ENCODE data around the gene FRYL. TPM values are rescaled to one million over a fixed set of nuclear protein-coding genes. Genes with fewer than 3 reads are reported as not detected.
"Not testable (repeated sequence)": the region's sequence is repeated elsewhere in the genome, so short reads cannot be mapped to it uniquely, and the experiment has no call there.

The FRYL gene
- total RNA-seq, 1 donor from 2014 or later: 69.6 TPM

DNA sequence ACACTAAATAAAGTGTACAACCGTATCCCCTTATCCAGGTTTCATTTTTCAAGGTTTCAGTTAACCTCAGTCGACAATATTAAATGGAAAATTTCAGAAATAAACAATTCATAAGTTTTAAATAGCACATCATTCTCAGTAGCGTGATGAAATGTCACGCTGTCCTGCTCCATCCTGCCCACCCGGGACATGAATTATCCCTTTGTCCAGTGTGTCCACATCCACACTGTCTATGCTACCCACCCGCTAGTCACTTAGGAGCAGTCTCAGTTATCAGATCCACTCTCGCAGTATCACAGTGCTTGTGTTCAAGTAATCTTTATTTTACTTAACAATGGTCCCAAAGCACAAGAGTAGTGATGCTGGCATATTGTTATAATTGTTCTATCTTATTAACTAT is 54.7 kb downstream of the FRYL start:
- H3K27me3 Mint-ChIP-seq (ENCODE audit: low read depth): no peaks in the 10 kb centered on the region
- peaks cover 14% of the 10 kb centered on the region for H3K36me3 Mint-ChIP-seq (ENCODE audit: low read depth)
- no peak for DNase-seq (ENCODE audit: low spot score)
- H3K4me1 Mint-ChIP-seq (ENCODE audit: low read depth): peaks cover 65% of the 10 kb centered on the region
- intact Hi-C loops (cut with micrococcal nuclease): no loop called here
- H3K4me3 Mint-ChIP-seq (ENCODE audit: low read depth): no peak overlapping the region
- H3K9me3 Mint-ChIP-seq: peaks cover 2% of the 10 kb centered on the region
- H3K27ac Mint-ChIP-seq: no peak overlapping the region

DNA sequence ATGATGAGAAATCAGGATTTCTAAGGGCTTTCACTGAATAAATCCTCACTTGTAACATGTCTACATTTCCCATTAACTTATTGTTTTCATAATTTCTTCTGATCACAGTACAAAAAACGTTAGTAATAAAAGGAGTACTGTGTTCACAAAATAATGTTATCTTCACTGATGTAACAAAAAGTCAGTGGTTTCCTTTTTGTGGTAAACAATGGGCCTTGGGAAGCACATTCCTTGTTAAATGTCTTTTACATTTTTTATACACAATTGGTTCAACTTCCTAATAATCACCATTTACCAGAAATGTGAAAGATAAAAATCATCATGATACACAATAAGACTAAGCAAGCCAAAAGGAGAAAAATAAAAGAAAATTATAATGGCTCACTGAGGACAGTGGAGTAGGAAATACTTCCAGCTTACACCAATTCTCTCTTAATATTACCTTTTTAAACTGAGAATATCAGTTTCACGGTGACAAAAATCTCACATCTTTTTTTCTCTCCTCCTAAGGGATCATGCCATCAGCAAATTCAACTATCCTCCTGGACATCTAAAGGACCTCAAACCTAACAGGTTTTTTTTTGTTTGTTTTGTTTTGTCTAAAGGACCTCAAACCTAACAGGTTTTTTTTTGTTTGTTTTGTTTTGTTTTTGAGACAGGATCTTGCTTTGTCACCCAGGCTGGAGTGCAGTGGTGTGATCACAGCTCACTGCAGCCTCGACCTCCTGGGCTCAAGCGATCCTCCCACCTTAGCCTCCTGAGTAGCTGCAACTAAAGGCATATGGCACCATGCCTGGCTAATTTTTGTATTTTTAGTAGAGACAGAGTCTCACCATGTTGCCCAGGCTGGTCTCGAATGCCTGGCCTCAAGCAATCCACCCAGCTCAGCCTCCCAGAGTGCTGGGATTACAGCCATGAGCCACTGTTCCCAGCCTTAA is 57.3 kb downstream of the FRYL start:
- H3K27ac Mint-ChIP-seq: no peak overlapping the region

GRCh38 chr4:48720459-48720858 is 59.6 kb downstream of the FRYL start:
- Mint-ChIP-seq H3K27ac (no peak overlapping the region), H3K4me1 (ENCODE audit: low read depth) (peaks cover 20% of the 10 kb centered on the region), H3K27me3 (ENCODE audit: low read depth) (no peaks in the 10 kb centered on the region)

More for the DNA sequence above, 57.3 kb downstream of the FRYL start:
- Mint-ChIP-seq H3K36me3 (ENCODE audit: low read depth) (peaks cover 22% of the 10 kb centered on the region), H3K9me3 (peaks cover 6% of the 10 kb centered on the region), H3K4me3 (ENCODE audit: low read depth) (no peak overlapping the region), H3K27me3 (ENCODE audit: low read depth) (no peaks in the 10 kb centered on the region), H3K4me1 (ENCODE audit: low read depth) (peaks cover 39% of the 10 kb centered on the region)
- intact Hi-C loops (cut with micrococcal nuclease): no loop called here
- no peak for DNase-seq (ENCODE audit: low spot score)

GRCh38 chr4:48718818-48719465 is 61.1 kb downstream of the FRYL start:
- no peak for DNase-seq (ENCODE audit: low spot score)
- no peak overlapping the region for H3K4me3 Mint-ChIP-seq (ENCODE audit: low read depth)
- intact Hi-C loops (cut with micrococcal nuclease): no loop called here
- no peak overlapping the region for H3K27ac Mint-ChIP-seq
- peaks cover 16% of the 10 kb centered on the region for H3K4me1 Mint-ChIP-seq (ENCODE audit: low read depth)
- H3K9me3 Mint-ChIP-seq: peaks cover 10% of the 10 kb centered on the region
- H3K27me3 Mint-ChIP-seq (ENCODE audit: low read depth): no peaks in the 10 kb centered on the region
- peaks cover 37% of the 10 kb centered on the region for H3K36me3 Mint-ChIP-seq (ENCODE audit: low read depth)

More at GRCh38 chr4:48720459-48720858, 59.6 kb downstream of the FRYL start:
- Mint-ChIP-seq H3K4me3 (ENCODE audit: low read depth) (no peak overlapping the region), H3K36me3 (ENCODE audit: low read depth) (peaks cover 38% of the 10 kb centered on the region), H3K9me3 (peaks cover 10% of the 10 kb centered on the region)
- intact Hi-C loops (cut with micrococcal nuclease): no loop called here
- no peak for DNase-seq (ENCODE audit: low spot score)

- H3K36me3 Mint-ChIP-seq (ENCODE audit: low read depth): peaks cover 42% of the 10 kb centered on the region
- H3K9me3 Mint-ChIP-seq: peaks cover 10% of the 10 kb centered on the region
- H3K27me3 Mint-ChIP-seq (ENCODE audit: low read depth); H3K4me3 Mint-ChIP-seq (ENCODE audit: low read depth); intact Hi-C loops (cut with micrococcal nuclease); H3K4me1 Mint-ChIP-seq (ENCODE audit: low read depth); H3K27ac Mint-ChIP-seq; DNase-seq (ENCODE audit: low spot score): not testable (repeated sequence)
These were observed 63.8 kb downstream of the FRYL start for GRCh38 chr4:48716285-48716684.

DNA sequence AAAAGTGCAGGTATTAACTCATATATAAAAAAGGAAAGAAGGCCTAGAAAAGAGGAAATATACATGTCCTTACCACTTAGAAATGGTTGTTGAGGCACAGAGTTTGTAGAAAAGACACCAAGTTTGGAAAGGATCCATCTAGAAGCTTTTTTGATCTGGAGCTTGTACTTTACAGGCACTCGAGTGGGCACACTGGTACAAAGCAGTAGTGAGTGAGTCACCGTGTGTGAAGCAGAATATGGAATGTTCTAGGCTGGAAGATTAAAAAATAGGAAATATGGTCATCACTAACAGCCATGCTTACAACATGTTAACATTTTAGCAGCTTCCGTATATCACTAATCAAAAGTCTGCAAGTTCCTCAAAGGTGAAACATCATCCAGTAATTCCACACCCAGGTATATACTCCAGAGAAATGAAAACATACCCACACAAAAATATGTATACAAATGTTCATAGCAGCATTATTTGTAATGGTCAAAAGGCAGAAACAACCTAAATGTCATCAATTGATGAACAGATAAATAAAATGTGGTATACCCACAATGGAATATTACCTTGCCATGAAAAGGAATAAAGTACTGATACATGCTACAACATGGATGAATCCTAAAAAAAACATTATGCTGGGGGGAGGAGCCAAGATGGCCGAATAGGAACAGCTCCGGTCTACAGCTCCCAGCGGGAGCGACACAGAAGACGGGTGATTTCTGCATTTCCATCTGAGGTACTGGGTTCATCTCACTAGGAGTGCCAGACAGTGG is 69.5 kb downstream of the FRYL start:
- H3K27me3 Mint-ChIP-seq (ENCODE audit: low read depth): no peaks in the 10 kb centered on the region
- H3K4me1 Mint-ChIP-seq (ENCODE audit: low read depth): peaks cover 15% of the 10 kb centered on the region
- DNase-seq (ENCODE audit: low spot score): no peak
- H3K4me3 Mint-ChIP-seq (ENCODE audit: low read depth): no peak overlapping the region
- H3K36me3 Mint-ChIP-seq (ENCODE audit: low read depth): peaks cover 42% of the 10 kb centered on the region
- intact Hi-C loops (cut with micrococcal nuclease): no loop called here
- H3K27ac Mint-ChIP-seq: no peak overlapping the region
- no peaks in the 10 kb centered on the region for H3K9me3 Mint-ChIP-seq

- H3K4me3 Mint-ChIP-seq (ENCODE audit: low read depth): no peak overlapping the region
- H3K9me3 Mint-ChIP-seq: no peaks in the 10 kb centered on the region
- H3K4me1 Mint-ChIP-seq (ENCODE audit: low read depth): peaks cover 15% of the 10 kb centered on the region
- peaks cover 42% of the 10 kb centered on the region for H3K36me3 Mint-ChIP-seq (ENCODE audit: low read depth)
- H3K27me3 Mint-ChIP-seq (ENCODE audit: low read depth): no peaks in the 10 kb centered on the region
- intact Hi-C loops (cut with micrococcal nuclease): no loop called here
- no peak overlapping the region for H3K27ac Mint-ChIP-seq
- DNase-seq (ENCODE audit: low spot score): no peak
These were observed 70.2 kb downstream of the FRYL start for GRCh38 chr4:48709901-48710300.

GRCh38 chr4:48708610-48709009 is 71.5 kb downstream of the FRYL start:
- DNase-seq (ENCODE audit: low spot score): no peak
- no peaks in the 10 kb centered on the region for H3K9me3 Mint-ChIP-seq
- peaks cover 37% of the 10 kb centered on the region for H3K36me3 Mint-ChIP-seq (ENCODE audit: low read depth)
- intact Hi-C loops (cut with micrococcal nuclease): no loop called here
- no peaks in the 10 kb centered on the region for H3K27me3 Mint-ChIP-seq (ENCODE audit: low read depth)
- peaks cover 15% of the 10 kb centered on the region for H3K4me1 Mint-ChIP-seq (ENCODE audit: low read depth)
- H3K27ac Mint-ChIP-seq: no peak overlapping the region
- H3K4me3 Mint-ChIP-seq (ENCODE audit: low read depth): no peak overlapping the region

- H3K36me3 Mint-ChIP-seq (ENCODE audit: low read depth): peaks cover 36% of the 10 kb centered on the region
- H3K9me3 Mint-ChIP-seq: no peaks in the 10 kb centered on the region
- intact Hi-C loops (cut with micrococcal nuclease): no loop called here
- H3K27ac Mint-ChIP-seq: no peak overlapping the region
- H3K4me3 Mint-ChIP-seq (ENCODE audit: low read depth): no peak overlapping the region
- H3K27me3 Mint-ChIP-seq (ENCODE audit: low read depth): no peaks in the 10 kb centered on the region
- H3K4me1 Mint-ChIP-seq (ENCODE audit: low read depth): peaks cover 15% of the 10 kb centered on the region
- no peak for DNase-seq (ENCODE audit: low spot score)
These were observed 73.3 kb downstream of the FRYL start for GRCh38 chr4:48706736-48707135.

- H3K36me3 Mint-ChIP-seq (ENCODE audit: low read depth): peaks cover 31% of the 10 kb centered on the region
- peaks cover 21% of the 10 kb centered on the region for H3K4me1 Mint-ChIP-seq (ENCODE audit: low read depth)
- no peak overlapping the region for H3K27ac Mint-ChIP-seq
- H3K27me3 Mint-ChIP-seq (ENCODE audit: low read depth): no peaks in the 10 kb centered on the region
- no peak overlapping the region for H3K4me3 Mint-ChIP-seq (ENCODE audit: low read depth)
- no peaks in the 10 kb centered on the region for H3K9me3 Mint-ChIP-seq
- DNase-seq (ENCODE audit: low spot score): no peak
- intact Hi-C loops (cut with micrococcal nuclease): no loop called here
These were observed 74.5 kb downstream of the FRYL start for GRCh38 chr4:48705609-48706008.

DNA sequence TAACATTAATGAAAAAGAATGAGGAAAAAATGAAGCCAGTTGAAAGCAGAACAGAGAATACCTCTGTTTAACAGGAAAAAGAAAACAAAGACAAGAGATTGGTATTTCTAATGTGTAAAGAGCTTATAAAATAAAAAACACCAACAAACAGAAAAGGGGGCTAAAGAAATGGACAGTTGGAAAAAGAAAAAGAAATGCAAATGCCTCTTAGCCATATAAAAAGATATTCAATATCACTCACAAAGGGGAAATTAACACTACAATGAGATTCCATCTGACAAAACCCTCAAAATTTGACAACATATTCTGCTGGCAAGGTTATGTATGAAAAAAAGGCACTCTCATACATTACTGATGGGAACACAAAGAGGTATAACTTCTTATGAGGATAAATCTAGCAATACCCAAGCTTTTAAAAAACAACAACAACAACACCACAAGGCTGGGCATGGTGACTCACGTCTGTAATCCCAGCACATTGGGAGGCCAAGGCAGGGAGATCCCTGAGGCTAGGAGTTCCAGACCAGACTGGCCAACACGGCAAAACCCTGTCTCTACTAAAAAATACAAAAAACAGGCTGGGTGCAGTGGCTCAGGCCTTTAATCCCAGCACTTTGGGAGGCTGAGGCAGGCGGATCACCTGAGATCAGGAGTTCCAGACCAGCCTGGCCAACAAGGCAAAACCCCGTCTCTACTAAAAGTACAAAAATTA is 75.8 kb downstream of the FRYL start:
- no peak for DNase-seq (ENCODE audit: low spot score)
- peaks cover 26% of the 10 kb centered on the region for H3K4me1 Mint-ChIP-seq (ENCODE audit: low read depth)
- no peak overlapping the region for H3K4me3 Mint-ChIP-seq (ENCODE audit: low read depth)
- intact Hi-C loops (cut with micrococcal nuclease): loop anchor here (5.0 kb wide), 2 partner anchors 38 to 128 kb away; partner anchors contain the start of gene OCIAD1
- H3K36me3 Mint-ChIP-seq (ENCODE audit: low read depth): peaks cover 17% of the 10 kb centered on the region
- H3K27ac Mint-ChIP-seq: no peak overlapping the region
- no peaks in the 10 kb centered on the region for H3K9me3 Mint-ChIP-seq
- no peaks in the 10 kb centered on the region for H3K27me3 Mint-ChIP-seq (ENCODE audit: low read depth)

GRCh38 chr4:48699475-48699874 is 80.6 kb downstream of the FRYL start:
- Mint-ChIP-seq H3K4me1 (ENCODE audit: low read depth) (peaks cover 31% of the 10 kb centered on the region), H3K4me3 (ENCODE audit: low read depth) (no peak overlapping the region), H3K9me3 (no peaks in the 10 kb centered on the region), H3K27me3 (ENCODE audit: low read depth) (no peaks in the 10 kb centered on the region), H3K27ac (no peak overlapping the region), H3K36me3 (ENCODE audit: low read depth) (peaks cover 8% of the 10 kb centered on the region)
- DNase-seq (ENCODE audit: low spot score): no peak
- intact Hi-C loops (cut with micrococcal nuclease): no loop called here

Data from activated T-helper 2 cell treated with anti-CD3 and anti-CD28 coated beads, Interferon-gamma antibody, Interleukin-2, Interleukin-4, amounts not matched to agents 10 μg/mL and 5 μg/mL and 100 μg/mL, durations not matched to agents 14 hours and 24 hours and 36 hours (primary cell).